GM18505 (cell line): ENCODE data around the gene PCSK6.

Experiments used
- ATAC-seq: cut with Tn5 transposase; IDR thresholded peaks from one replicate; pipeline ENCODE4 v1.9.1; 2021; ENCODE audit not compliant: unreplicated experiment
- POLR2A ChIP-seq: IDR thresholded peaks from 4 replicates; pipeline ENCODE4 v1.6.1; 2011; ENCODE audit warnings: borderline replicate concordance; ENCODE audit not compliant: insufficient read depth, insufficient read length; ENCODE audit errors: extremely low read depth

Gene PCSK6

GRCh38 chr15:101491734-101492640, 2.5 kb upstream of the PCSK6 start:
- no peak for TF ChIP-seq POLR2A
- ATAC-seq: no peak

GRCh38 chr15:101490922-101491733, 1.6 kb upstream of the PCSK6 start:
- no peak for TF ChIP-seq POLR2A

GRCh38 chr15:101490408-101490891, 943 bp upstream of the PCSK6 start:
- TF ChIP-seq POLR2A: no peak
- no peak for ATAC-seq

More at GRCh38 chr15:101490922-101491733, 1.6 kb upstream of the PCSK6 start:
- no peak for ATAC-seq

GRCh38 chr15:101489237-101489598, 289 bp downstream of the PCSK6 start:
- ATAC-seq: peak; percentile 41
- TF ChIP-seq POLR2A: no peak

- TF ChIP-seq POLR2A: no peak
- ATAC-seq: no peak
Measured at GRCh38 chr15:101488300-101489164, 975 bp downstream of the PCSK6 start.

GRCh38 chr15:101486696-101487459, 2.6 kb downstream of the PCSK6 start:
- TF ChIP-seq POLR2A: no peak
- no peak for ATAC-seq

GRCh38 chr15:101483462-101483861, 6.0 kb downstream of the PCSK6 start:
- no peak for ATAC-seq
- no peak for TF ChIP-seq POLR2A

GRCh38 chr15:101482526-101483371, 6.8 kb downstream of the PCSK6 start:
- no peak for ATAC-seq
- TF ChIP-seq POLR2A: no peak

GRCh38 chr15:101481917-101482525, 7.5 kb downstream of the PCSK6 start:
- no peak for TF ChIP-seq POLR2A
- ATAC-seq: no peak

- no peak for TF ChIP-seq POLR2A
- ATAC-seq: no peak
Measured at GRCh38 chr15:101481381-101481705, 8.2 kb downstream of the PCSK6 start.
